Stimulated activated CD4-positive, alpha-beta T cell treated with anti-CD3 and anti-CD28 coated beads, Interleukin-15, amount 100 ng/mL, for 24 hours (primary cell): ENCODE measurements around the gene LEPR.

Source experiments
- DNase-seq: peaks from one replicate; pipeline ENCODE4 v3.0.0-alpha.2; 2020

The LEPR gene

DNA sequence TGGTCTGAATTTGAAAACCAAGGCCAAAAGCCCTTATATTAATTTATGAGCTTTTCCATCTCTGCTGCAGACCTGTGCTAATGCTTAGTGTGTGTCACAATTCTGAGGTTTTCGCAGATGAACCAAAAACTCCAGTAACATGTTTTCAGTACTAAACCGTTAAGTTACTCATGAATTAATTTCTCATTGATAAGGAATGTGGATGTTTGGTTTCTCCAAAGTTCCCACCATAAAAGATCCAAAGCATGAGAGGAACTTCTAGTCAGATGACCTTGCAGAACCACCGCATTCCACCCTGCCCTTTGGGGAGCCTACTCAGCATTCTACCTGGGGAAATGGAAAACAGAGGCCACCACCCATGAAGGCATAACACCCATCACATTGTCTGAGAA lies 7.5 kb upstream of the LEPR start:
- DNase-seq = no peak

DNA sequence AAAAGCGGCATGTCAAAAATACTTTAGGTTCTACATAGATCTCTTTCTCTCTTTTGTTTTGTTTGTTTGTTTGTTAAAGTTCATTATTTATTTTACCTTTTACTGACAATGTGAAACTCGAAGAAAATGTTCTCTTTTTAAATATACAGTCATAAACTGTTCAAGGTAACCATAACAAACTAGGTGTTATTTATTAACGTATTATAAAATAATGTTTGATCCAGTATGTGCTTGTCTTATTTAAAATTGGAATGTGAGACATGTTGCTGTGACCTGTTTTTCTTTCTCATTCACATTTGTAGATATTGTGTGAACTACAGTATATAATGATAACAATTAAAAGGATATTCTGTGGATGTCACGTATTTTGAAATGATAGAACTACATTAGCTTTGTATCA lies 5.9 kb upstream of the LEPR start:
- DNase-seq = no peak

DNA sequence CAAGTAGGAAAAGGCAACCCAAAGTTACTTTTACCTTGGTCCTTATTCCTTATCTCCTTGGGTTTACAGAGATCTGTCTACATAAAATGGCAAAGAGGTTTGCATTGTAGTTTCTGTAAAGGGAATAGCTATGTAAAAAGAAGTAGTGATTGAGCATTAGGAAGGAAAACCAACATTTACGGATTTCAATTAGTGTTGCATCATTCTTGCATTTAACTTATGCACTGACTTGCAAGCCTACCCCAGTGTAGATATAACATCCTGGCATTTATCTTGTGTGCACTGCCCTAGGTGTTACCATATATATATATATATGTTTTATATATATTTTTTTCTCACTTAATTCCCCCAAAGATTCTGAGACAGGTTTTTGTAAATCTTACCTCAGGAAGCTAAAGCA lies 3.7 kb upstream of the LEPR start:
- no peak for DNase-seq

DNA sequence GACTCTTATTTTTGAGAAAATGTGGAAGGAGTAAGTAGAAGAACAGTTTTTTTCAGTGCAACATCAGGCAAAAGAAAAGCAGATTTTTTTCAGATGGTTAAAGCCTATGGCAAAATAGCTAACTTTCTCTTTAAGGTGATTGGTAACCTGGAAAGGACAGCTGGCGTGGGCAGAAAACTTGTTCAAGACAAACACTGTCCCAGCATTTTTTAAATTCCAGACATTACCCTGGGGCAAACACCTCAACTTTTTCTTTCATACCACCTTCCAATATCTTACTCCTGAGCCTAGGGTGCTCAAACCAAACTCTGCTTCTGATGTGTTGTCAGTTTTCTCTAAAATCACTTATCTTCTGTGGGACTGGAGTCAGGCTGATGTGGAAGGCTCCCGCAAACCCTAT lies 2.7 kb upstream of the LEPR start:
- DNase-seq = no peak

DNA sequence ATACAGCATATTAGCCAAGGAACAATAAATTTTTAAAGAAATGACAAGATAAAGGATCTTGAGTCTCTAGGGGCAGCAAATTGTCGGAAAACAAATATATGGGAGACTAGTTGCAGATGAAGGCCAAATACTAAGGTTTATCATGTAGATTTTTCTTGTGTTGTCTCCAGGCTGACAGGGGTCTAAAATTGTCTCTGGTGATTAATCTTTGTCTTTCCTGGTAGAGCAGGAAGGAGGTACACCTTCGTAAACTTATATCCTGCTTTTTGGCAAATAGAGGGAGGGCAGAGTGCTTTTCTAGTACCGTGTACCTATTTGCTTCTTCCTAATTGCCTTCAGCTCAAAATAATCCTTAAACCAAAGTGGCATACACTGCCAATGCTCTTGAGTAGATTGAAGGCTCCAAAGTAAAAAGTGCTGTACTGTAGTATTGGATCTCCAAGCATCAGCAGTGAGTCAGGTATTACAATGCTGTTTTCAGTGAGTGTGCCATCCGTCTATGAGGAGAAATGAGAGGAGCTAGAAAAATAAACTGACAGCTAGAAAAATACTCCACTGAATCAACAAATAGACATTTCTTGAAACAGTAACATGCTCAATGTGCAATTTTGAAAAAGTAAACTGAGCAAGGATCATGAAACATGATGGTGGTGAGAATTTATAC lies 1.8 kb upstream of the LEPR start:
- DNase-seq = no peak

DNA sequence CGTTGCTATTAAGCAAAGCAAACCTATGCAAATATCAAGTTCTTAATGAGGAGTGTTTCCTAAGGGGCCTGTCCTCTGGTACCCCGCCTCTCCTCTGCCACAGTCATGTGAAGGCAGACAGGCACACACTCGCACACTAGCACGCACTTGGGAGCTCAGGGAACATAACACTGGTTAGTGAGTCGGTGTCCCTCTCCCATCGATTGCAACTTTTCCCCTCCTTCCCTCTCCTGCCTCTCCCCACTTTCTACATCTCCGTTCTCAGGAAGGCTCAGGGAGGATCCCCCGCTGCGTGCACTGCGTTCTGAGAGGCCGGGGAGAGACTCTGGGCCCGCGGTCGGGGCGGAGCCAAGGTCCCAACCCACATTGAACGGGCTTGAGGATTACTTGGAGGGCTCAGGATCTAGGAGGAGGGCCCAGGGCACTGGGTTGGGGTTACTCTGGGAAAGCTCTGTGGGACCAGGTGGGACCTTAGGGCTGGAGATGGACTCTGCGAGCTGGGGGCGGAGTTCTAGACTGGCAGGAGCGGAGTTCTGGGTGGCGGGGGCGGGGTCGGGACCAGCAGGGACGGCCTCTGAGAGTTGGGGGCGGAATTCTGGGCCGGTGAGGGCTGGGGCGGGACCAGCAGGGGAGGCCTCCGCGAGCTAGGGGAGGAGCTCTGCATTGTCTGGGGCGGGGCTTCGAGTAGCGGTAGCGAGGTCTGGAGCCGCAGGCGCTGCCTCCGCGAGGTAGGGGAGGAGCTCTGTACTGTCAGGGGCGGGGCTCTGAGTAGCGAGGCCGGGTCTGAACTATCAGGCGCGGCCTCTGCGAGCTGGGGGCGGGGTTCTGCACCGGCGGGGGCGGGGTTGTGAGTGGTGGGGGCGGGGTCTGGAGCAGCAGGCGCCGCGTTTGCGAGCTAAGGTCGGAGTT lies 533 bp upstream of the LEPR start:
- peak; percentile 99 for DNase-seq

DNA sequence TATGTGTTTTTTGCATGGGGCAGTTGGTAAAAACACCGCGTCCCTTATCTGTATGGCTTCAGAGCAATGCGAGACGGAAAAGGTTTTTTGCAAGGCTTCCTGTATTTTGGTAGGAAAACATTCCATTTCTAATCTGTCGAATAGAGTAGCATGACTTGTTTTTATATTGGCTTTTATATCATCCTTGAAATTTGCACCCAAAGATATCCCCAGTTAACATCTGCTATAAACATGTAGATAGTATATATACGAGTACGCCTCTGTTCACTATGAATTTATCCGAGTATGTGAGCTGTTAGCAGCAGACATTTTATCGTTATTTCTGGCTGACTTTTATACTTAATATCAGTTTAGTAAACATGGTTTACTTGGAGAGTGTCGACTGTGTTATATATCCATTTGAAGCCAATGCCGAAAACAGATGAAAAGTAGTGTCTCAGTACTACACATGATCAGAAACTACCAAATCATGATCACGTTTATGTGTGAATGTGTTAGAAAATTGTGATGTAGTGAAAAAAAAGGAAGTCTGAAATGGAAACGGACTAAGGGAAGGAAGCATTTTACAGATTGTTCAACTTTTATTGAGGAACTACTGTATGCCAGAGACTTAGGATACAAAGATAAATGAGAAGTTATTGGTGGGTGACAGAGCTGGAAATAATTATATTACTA lies 1.0 kb downstream of the LEPR start:
- DNase-seq = no peak

DNA sequence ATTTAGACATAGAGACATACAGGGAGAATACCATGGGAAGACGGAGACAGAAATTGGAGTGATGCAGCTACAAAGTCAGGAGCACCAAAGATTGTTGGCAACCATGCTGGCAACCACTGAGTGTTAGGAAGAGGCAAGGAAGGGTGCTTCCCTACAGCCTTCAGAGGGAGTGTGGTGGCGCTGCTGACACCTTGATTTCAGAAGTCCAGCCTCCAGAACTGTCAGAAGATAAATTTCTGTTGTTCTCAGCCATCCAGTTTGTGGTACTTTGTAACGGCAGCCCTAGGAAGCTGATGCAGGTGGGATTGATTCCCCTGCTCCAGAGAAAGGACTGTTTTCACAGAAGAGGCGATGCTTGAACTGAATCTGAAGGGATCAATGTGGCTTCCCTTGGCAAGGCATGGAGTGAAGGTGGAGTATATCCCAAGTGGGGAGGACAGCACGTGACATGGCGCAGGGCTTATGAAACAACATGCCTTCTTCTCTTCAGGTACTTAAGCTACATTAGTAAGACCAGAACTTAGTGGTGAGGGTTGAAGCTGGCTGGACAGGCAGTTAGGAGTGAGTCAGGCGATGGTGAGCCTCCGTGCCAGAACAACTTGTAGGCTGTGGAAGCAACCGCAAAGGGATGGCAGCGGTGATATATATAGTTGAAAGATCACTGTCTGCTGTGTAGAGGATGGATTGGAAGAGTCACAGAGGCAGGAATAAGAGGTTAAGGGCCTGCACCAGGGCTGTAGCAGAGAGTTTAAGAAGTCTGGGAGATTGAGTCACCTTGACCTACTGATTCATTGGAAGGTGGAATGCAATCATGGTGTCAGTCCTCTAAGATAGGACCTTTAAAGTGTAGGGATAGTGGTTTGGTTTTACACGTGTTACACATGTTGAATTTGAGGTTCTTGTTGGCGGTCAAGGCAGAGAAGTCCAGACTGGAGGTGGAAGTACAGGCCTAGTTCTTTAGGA lies 2.1 kb downstream of the LEPR start:
- no peak for DNase-seq

DNA sequence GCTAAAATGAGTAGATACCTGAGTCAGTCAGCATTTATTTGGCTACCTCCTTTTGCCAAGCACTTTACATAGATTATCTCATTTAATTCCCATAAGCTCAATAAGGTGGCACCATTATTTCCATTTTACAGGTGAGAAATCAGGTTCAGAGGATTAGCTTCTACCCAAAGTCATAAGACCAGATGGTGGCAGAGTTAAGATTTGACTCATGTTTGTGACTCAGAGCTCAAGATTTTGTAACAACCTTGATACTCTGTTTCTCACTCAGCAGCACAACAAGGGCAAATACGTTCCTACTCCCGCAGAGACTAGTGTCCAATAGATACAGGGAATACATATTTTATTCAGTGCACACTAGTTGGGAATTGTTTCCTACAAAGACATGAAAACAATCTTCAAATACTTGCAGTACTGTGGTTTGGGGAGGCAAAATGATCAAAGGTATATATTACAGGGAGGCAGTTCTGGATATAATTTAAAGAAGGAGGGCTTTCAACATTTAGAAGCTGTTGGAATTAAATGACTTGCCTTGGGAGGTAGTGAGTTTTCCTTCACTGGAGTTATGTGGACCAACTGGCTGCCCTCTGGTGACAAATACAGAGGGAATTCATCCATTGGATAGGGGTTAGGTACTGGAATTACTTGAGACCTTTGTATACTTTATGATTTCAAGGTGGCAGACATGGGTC lies 3.6 kb downstream of the LEPR start:
- no peak for DNase-seq

DNA sequence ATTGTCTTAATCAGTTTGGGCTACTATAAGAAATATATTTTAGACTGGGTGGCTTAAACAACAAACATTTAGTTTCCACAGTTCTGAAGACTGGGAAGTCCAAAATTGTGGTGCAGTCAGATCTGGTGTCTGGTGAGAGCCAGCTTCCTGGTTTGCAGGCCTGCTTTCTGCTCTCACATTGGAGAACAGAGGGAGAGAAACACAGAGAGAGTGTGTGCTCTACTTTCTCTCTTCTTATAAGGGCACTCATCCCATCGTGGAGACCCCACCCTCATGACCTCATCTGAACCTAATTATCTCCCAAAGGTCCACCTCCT lies 4.1 kb downstream of the LEPR start:
- no peak for DNase-seq

DNA sequence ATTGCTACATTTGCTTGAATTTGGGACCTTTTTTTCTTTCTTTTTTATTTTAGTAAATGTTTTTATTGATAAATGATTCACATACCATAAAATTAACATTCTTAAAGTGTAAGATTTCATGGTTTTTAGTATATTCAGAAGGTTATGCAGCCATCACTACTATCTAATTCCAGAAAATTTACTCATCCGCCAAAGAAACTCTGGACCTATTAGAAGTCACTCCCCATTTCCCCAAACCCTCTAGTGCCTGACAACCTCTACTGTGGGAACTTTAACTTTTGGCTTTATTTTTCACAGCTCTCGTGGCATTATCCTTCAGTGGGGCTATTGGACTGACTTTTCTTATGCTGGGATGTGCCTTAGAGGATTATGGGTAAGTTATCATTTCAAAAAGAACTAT lies 4.5 kb downstream of the LEPR start:
- DNase-seq = no peak

DNA sequence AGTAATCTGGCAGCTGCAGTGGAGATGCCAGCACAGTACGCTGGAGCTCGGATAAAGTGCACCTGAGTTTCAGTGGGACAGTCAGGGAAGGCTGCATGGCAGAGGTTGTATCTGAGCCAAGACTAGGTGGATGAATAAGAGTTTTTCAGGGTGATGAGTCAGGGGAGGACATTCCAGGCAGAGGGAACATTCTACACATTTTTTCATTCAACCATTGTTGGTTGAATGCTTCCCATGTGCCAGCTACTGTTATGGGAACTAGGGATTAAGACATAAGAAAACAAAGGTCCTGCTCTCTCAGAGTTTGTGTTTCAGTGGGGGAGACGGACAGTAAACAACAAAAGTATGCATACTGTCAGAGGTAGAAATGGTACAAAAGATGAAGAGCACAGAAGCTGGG lies 5.2 kb downstream of the LEPR start:
- no peak for DNase-seq

DNA sequence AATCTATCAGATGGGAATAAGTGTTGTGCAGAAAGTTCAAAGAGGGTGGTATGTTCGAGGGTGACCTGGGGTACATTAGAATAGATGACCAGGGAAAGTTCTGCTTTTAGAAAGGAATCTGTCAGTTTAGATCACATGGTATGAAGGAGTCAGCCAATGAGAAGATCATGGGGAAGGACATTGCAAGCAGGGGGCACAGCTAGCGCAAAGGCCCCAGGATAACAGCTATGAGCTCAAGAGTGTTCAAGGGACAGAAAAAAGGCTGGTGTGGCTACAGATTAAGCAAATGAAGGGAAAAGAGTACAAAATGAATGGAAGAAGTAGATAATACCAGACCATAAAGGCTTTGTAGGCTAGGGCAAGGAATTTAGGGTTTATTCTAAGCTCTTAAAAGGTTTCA lies 8.6 kb downstream of the LEPR start:
- no peak for DNase-seq

DNA sequence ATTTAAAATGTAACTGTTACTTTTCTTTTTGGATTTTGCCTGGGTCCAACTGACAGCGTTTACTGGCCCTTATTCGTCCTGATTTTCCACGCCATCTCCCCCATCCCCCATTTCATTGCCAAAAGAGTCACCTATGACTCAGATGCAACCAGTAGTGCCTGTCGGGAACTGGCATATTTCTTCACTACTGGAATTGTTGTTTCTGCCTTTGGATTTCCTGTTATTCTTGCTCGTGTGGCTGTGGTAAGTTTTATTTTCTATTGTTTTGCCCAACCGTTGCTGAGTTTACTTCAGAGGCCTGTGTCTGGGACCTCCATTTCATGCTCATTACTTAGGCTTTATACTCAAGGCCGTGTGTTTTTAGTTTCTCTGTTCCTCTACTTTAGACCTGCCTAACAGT lies 9.3 kb downstream of the LEPR start:
- DNase-seq = no peak

DNA sequence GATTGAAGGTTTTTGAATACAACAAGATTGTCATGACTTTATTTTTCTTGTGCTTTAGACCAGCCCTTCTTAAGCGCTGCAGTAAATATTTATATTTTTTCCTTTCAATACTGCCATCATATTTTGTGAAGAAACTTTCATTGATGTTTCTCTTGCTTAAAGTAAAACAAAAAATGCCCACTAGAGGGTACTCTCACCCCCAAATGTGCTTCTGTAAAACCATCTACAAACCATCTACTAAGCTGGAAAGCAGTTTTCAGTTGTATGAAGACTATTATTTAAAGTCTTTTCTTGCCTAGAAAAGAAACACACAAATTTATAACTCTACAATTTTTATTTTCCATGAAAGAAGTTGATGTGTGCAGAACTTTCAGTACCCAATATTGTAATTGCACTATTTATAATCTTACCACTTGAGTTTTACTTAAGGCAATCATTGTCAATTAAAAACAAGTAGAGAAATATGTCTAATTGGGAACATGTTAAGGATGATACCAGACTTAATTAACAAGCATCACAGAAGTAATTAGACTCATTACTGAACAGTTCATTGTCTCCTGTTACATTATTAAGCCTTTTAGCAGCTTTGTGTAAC lies 10.7 kb downstream of the LEPR start:
- DNase-seq = no peak

DNA sequence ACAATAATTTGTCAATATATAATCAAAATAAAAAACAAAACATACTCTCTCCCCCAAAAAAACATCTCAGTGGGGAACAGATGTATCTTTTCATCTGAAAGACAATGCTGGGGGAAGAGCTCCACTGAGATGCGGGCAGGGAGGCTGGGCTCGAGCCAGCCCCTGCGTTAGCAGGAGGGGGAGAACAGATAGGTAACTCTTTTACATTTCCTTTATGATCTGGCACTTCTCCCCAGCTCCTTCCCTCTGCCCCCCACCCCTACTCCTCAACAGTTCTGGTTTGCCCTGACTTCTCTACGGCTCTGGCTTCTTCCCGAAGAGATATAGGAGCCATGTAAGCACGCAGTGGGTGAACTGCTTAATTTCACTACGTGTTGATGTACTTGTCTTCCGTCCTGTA lies 12.4 kb downstream of the LEPR start:
- no peak for DNase-seq

DNA sequence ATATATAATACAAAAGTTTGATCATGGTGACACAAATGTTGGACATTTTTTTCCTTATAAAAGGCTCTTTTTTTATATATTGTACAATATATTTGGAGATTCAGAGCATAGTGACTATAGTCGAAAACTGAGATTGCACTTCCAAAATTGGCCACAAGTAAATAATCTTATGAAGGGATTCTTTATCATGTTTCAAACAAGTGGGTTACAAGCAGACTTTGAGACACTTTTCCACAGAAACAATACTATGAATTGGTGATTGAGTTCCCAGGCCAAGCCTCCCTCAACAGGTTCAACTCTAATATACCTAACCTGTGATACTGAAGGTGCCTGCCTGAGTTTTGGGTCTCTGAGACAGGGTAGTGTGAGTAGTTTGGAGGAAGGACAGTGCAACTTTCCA lies 13.8 kb downstream of the LEPR start:
- no peak for DNase-seq

DNA sequence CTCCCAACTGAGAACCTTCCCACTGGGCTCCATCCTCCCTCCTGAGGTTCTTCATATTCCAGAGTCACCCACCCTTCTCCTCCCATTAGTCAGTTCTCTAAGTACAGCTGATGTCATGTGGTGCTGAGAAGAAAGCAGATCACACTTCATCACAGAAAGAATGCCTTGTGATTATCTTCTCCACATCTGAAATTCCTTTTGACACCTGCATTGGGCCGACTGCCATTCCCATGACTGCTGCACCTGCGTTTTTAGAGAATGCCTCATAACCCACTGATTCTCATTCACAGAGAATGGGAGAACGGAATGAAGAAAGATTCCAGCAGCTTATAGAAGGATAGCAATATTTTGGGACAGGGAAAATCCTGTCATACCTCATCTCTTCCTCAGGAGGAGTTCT lies 14.3 kb downstream of the LEPR start:
- no peak for DNase-seq

DNA sequence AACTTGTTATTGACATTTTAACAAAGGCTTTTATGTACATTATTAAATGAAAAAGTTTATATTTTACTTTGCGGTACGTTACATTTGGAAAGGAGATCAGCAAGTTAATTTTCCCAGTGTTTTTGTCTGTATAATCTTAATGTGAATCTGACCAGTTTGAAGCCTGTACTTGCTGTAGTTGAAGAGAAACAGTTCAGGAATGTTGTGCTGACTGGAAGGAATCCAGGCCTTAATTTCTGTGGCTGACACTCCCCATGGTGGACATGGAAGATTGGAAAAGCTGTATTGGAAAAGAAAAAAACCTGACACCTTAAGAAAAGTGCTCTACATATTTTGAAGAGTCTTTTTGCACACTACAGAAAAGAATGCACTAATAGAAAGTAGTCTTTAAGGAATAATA lies 15.5 kb downstream of the LEPR start:
- DNase-seq = no peak

DNA sequence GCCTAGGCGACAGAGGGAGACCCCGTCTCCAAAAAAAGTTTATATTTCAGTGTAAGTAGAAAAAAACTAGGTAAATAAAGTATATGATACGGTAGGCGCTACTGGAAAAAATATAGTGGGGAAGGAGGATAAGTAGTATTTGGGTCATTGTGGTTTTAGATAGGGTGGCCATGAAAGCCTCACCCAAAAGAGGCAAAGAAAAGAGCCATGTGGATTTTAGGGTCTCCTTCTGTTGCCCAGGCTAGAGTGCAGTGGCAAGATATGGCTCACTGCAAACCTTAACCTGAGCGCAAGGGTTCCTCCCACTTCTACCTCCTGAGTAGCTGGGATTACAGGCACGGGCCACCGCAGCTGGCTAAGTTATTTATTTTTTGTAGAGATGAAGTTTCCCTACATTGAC lies 17.1 kb downstream of the LEPR start:
- DNase-seq = no peak

DNA sequence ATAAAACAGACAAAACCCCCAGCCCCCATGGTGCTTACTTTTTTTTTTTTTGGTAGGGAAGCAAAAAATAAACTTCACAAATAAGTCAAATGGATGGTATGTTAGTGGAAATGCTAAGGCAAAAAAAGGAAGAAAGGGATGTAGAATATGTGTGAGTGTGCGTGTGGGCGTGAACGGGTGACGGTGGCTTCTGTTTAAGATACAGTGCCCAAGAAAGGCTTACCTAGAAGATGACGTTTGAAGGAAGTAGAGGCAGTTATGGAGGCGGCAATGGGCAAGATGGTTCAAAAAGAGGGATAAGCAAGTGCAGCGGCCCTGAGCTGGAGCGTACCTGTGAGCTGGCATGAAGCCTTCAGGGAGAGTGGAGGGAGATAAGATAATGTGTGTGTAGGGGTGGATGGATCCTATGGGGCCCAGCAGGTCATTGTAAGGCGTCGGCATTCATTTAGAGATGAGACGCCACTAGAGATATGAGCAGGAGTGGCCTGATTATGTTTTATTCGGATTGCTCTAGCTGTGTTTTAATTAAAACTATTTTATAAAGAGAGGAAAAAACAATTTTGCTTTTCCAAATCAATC lies 19.9 kb downstream of the LEPR start:
- no peak for DNase-seq

DNA sequence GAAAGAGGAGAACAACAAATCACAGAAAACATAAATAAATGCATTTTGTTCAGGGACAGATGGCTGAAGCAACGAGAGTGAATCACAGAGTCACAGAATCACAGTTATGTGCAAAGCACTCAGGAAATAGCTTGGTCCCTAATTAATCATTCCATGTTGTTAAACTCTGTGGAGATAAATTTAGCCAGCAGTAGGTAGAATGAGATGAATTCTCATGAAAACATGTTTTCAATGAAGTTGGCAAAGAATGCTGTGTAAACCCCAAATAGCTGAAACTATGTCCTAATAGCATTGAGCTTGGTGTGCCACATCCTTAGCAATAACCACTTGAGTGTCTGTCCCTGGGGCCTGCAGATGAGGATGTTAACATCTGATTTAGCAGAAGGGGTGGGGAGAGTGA lies 20.4 kb downstream of the LEPR start:
- no peak for DNase-seq
